HEK293 (cell line): ENCODE data around the gene NFATC1.

Experiments used
- CTCF ChIA-PET: fragments of 350-600 bp; formaldehyde crosslinking; extraction: SDS; loops from one replicate; lab custom pipeline; 2021; ENCODE audit warnings: antibody characterized with exemption; lab: Yijun Ruan, JAX
- POLR2A ChIA-PET: fragments of 300-600 bp; formaldehyde crosslinking; extraction: SDS; loops from one replicate; lab custom pipeline; 2020; ENCODE audit warnings: antibody characterized with exemption, inconsistent platforms; lab: Yijun Ruan, JAX
- H3K27ac ChIP-seq: fragments of 200-500 bp; sonication (Bioruptor generic); 2 replicates; pipeline ENCODE4 v1.5.1; 2014; ENCODE audit warnings: low read depth, low read length, control low read depth, inconsistent platforms; ENCODE audit errors: extremely low read depth
- H3K36me3 ChIP-seq, 2 experiments: fragments of 200-500 bp in 1 of 2; sonication (Bioruptor generic) in 1 of 2; 1 replicate in 1 of 2; 2 replicates in 1 of 2; pipeline ENCODE4 v1.5.1; 2014 to 2017; ENCODE audit warnings: inconsistent platforms in 2 of 2, low read length in 2 of 2; ENCODE audit not compliant: control insufficient read depth in 2 of 2, insufficient read depth in 1 of 2
- H3K4me1 ChIP-seq: fragments of 200-500 bp; sonication (Bioruptor generic); 2 replicates; pipeline ENCODE4 v1.5.1; 2014; ENCODE audit warnings: mild to moderate bottlenecking, low read length, inconsistent platforms; ENCODE audit not compliant: control insufficient read depth, insufficient read depth
- H3K4me3 ChIP-seq: 2 replicates; pipeline ENCODE4 v1.5.1; 2011; ENCODE audit warnings: low read depth, mild to moderate bottlenecking, control low read depth, low read length, moderate library complexity
- H3K9me3 ChIP-seq: fragments of 200-500 bp; sonication (Bioruptor generic); 2 replicates; pipeline ENCODE4 v1.5.1; 2014; ENCODE audit warnings: low read depth, low read length, inconsistent platforms; ENCODE audit not compliant: control insufficient read depth, insufficient read depth
- EGR2 ChIP-seq: fragments of 450-650 bp; formaldehyde crosslinking; IDR thresholded peaks from 2 replicates; pipeline ENCODE4 v1.5.1; 2016; ENCODE audit warnings: low read depth, missing biosample characterization, missing genetic modification characterization
- GLIS2 ChIP-seq: fragments of 450-650 bp; formaldehyde crosslinking; IDR thresholded peaks from 2 replicates; pipeline ENCODE4 v1.5.1; 2016; ENCODE audit warnings: missing biosample characterization, missing genetic modification characterization
- PRDM6 ChIP-seq: fragments of 450-650 bp; formaldehyde crosslinking; IDR thresholded peaks from 2 replicates; pipeline ENCODE4 v1.5.1; 2017; ENCODE audit warnings: missing biosample characterization, missing genetic modification characterization
- ZBTB48 ChIP-seq: fragments of 450-650 bp; formaldehyde crosslinking; IDR thresholded peaks from 2 replicates; pipeline ENCODE4 v1.5.1; 2016; ENCODE audit warnings: missing biosample characterization, missing genetic modification characterization
- ZFHX2 ChIP-seq: fragments of 450-650 bp; formaldehyde crosslinking; conservative IDR thresholded peaks from 2 replicates; pipeline ENCODE4 v1.5.1; 2016; ENCODE audit warnings: missing biosample characterization, missing genetic modification characterization
- ZFP37 ChIP-seq: fragments of 450-650 bp; formaldehyde crosslinking; IDR thresholded peaks from 2 replicates; pipeline ENCODE4 v1.5.1; 2016; ENCODE audit warnings: missing biosample characterization, missing genetic modification characterization
- ZFP69B ChIP-seq: fragments of 450-650 bp; formaldehyde crosslinking; IDR thresholded peaks from 2 replicates; pipeline ENCODE4 v1.5.1; 2016; ENCODE audit warnings: missing biosample characterization, missing genetic modification characterization
- ZIC2 ChIP-seq: fragments of 450-650 bp; formaldehyde crosslinking; IDR thresholded peaks from 2 replicates; pipeline ENCODE4 v1.5.1; 2016; ENCODE audit warnings: missing biosample characterization, missing genetic modification characterization
- ZNF133 ChIP-seq: fragments of 450-650 bp; formaldehyde crosslinking; IDR thresholded peaks from 2 replicates; pipeline ENCODE4 v1.5.1; 2016; ENCODE audit warnings: missing biosample characterization, missing genetic modification characterization
- ZNF148 ChIP-seq: fragments of 450-650 bp; formaldehyde crosslinking; IDR thresholded peaks from 2 replicates; pipeline ENCODE4 v1.5.0; 2017; ENCODE audit warnings: missing biosample characterization, missing genetic modification characterization, borderline replicate concordance
- ZNF19 ChIP-seq: fragments of 450-650 bp; formaldehyde crosslinking; IDR thresholded peaks from 2 replicates; pipeline ENCODE4; 2016; ENCODE audit warnings: missing biosample characterization, missing genetic modification characterization, low read depth
- ZNF391 ChIP-seq: fragments of 450-650 bp; formaldehyde crosslinking; IDR thresholded peaks from 2 replicates; pipeline ENCODE4 v1.5.1; 2016; ENCODE audit warnings: low read depth, missing biosample characterization, missing genetic modification characterization, borderline replicate concordance
- ZNF404 ChIP-seq: fragments of 450-650 bp; formaldehyde crosslinking; IDR thresholded peaks from 2 replicates; pipeline ENCODE4 v1.5.1; 2017; ENCODE audit warnings: missing biosample characterization, missing genetic modification characterization
- ZNF514 ChIP-seq: fragments of 450-650 bp; formaldehyde crosslinking; IDR thresholded peaks from 2 replicates; pipeline ENCODE4 v1.5.1; 2016; ENCODE audit warnings: missing biosample characterization, missing genetic modification characterization
- ZNF76 ChIP-seq: fragments of 450-650 bp; formaldehyde crosslinking; IDR thresholded peaks from 2 replicates; pipeline ENCODE4; 2016; ENCODE audit warnings: low read depth, missing biosample characterization, missing genetic modification characterization, borderline replicate concordance
- ZNF777 ChIP-seq: fragments of 450-650 bp; formaldehyde crosslinking; IDR thresholded peaks from 2 replicates; pipeline ENCODE4 v1.5.1; 2017; ENCODE audit warnings: missing biosample characterization, missing genetic modification characterization, borderline replicate concordance
- ZSCAN16 ChIP-seq: fragments of 450-650 bp; formaldehyde crosslinking; IDR thresholded peaks from 2 replicates; pipeline ENCODE4 v1.5.1; 2016; ENCODE audit warnings: missing biosample characterization, missing genetic modification characterization
- ZXDB ChIP-seq: fragments of 450-650 bp; formaldehyde crosslinking; IDR thresholded peaks from 2 replicates; pipeline ENCODE4 v1.5.1; 2016; ENCODE audit warnings: missing biosample characterization, missing genetic modification characterization
- TF ChIP-seq, protein P1 (sequence below): fragments of 450-650 bp; formaldehyde crosslinking; IDR thresholded peaks from 2 replicates; pipeline ENCODE4 v1.5.1; 2016; ENCODE audit warnings: missing biosample characterization, missing genetic modification characterization

NFATC1 gene

DNA sequence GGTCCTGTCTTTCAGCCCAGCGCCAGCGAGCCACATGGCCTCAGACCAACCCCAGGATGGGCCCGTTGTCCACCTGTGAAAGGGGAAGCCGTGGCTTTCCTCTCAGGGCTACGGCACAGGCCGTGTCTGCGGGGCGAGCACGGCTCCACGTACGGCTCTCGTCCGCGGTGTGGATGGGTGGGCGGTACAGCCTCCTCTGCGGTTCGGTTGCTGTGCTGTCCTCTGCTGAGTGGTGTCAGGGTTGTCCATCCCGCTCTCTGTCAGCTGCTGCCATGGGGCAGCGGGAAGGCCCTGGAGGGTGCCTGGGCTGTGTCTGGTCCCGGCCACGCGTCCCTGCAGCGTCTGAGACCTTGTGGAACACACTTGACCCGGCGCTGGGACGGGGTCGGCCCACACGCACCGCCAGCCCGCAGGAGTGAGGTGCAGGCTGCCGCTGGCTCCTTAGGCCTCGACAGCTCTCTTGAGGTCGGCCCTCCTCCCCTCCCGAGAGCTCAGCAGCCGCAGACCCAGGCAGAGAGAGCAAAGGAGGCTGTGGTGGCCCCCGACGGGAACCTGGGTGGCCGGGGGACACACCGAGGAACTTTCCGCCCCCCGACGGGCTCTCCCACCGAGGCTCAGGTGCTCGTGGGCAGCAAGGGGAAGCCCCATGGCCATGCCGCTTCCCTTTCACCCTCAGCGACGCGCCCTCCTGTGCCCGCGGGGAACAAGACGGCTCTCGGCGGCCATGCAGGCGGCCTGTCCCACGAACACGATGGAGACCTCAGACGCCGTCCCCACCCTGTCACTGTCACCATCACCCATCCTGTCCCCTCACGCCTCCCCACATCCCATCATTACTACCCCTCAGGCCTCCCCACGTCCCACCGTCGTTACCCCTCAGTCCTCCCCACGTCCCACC lies 128.7 kb downstream of the NFATC1 start:
- TF ChIP-seq ZFHX2 (tag by site-specific recombination): 0 out of 2 replicates have a peak, but pooled peaks have one; percentile 2
- no peak for TF ChIP-seq ZNF404
- no peak for TF ChIP-seq ZNF391 (tag by site-specific recombination)
- H3K9me3 ChIP-seq: no peaks in the 10 kb centered on the region
- ChIA-PET CTCF (interaction anchor here (0.6 to 2.7 kb wide), 2 partner anchors 145 to 289 kb away, joined by 3 to 10 read pairs; no protein-coding TSS in a partner anchor), POLR2A (no interaction called here)
- no peak overlapping the region for H3K4me3 ChIP-seq
- H3K27ac ChIP-seq: no peak overlapping the region
- peaks cover 0 to 15% of the 10 kb centered on the region in 2 experiments; a peak in 1 of 3 replicates for H3K36me3 ChIP-seq
- H3K4me1 ChIP-seq: no peaks in the 10 kb centered on the region

DNA sequence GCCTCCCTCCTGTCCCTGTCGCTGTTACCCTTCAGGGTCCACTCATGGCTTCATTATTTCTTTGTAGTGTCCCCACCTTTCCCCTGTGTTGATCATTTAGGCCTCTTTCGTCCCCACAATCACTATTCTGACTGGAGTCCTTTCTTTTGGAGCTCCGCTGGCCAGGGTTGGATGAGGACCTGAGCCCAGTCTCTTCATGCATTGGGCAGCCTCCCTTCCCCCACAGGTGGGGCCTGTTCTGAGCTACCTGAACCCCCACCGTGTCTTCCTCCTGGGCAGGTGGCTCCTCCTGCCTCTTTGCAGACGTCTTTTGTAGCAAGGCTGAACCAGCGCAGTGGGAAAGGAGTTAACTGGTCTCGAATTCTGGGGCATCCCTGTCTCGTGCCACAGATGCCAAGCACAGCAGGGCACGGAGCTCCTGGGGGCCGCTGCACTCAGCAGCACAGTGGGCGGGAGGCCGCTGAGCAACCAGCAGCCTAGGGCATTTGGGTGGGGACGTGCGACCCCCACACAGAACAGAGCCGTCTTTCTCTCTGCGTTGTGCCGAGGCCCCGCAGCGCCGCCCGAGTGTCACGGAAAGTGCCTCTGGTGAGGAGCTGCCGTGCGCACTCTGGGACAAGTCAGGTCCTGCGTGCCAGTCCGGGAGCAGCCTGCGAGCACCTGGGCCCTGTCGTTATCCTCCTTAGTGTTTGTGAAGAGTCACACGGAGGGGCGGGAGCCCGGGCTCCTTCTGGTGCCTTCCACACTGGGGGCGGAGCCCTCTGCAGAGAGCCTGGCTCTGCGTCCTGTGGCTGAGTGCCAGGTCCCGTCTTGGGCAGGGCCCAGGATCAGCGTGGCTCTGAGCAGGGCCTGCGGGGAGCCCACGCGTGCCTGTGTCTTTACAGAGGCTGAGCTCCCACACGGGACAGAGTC lies 130.1 kb downstream of the NFATC1 start:
- Histone ChIP-seq H3K27ac (no peak overlapping the region), H3K4me1 (no peaks in the 10 kb centered on the region), H3K4me3 (no peak overlapping the region), H3K36me3 (peaks cover 0 to 16% of the 10 kb centered on the region in 2 experiments; a peak in 1 of 3 replicates), H3K9me3 (no peaks in the 10 kb centered on the region)
- CTCF ChIA-PET: interaction anchor here (0.6 to 8.9 kb wide), 2 partner anchors 146 to 356 kb away, joined by 4 to 139 read pairs; no protein-coding TSS in a partner anchor
- POLR2A ChIA-PET: no interaction called here
- no peak for TF ChIP-seq ZFP69B (tag by site-specific recombination)
- no peak for TF ChIP-seq ZNF133 (tag by site-specific recombination)
- TF ChIP-seq ZBTB48 (tag by site-specific recombination): no peak
- no peak for TF ChIP-seq PRDM6
- no peak for TF ChIP-seq ZSCAN16 (tag by site-specific recombination)
- TF ChIP-seq ZXDB (tag by site-specific recombination): no peak
- no peak for TF ChIP-seq EGR2 (tag by site-specific recombination)
- TF ChIP-seq ZFHX2 (tag by site-specific recombination): 0 out of 2 replicates have a peak, but pooled peaks have one; percentile 24
- TF ChIP-seq ZNF76 (tag by site-specific recombination): no peak
- 0 out of 2 replicates have a peak, but pooled peaks have one; percentile 21 for TF ChIP-seq ZIC2
- TF ChIP-seq, all 188 proteins: peak for 2

- Histone ChIP-seq H3K36me3 (peaks cover 0 to 16% of the 10 kb centered on the region in 2 experiments; a peak in 1 of 3 replicates), H3K27ac (no peak overlapping the region), H3K4me3 (no peak overlapping the region), H3K9me3 (no peaks in the 10 kb centered on the region), H3K4me1 (no peaks in the 10 kb centered on the region)
- POLR2A ChIA-PET: no interaction called here
- CTCF ChIA-PET: interaction anchor here (0.7 to 8.9 kb wide), 3 partner anchors 116 to 147 kb away, joined by 4 to 139 read pairs (median 4); no protein-coding TSS in a partner anchor
- no peak for TF ChIP-seq EGR2 (tag by site-specific recombination)
- no peak for TF ChIP-seq ZNF148 (tag by site-specific recombination)
- no peak for TF ChIP-seq GLIS2
- TF ChIP-seq ZNF19 (tag by site-specific recombination): no peak
- no peak for TF ChIP-seq ZFP37
- TF ChIP-seq, protein P1, sequence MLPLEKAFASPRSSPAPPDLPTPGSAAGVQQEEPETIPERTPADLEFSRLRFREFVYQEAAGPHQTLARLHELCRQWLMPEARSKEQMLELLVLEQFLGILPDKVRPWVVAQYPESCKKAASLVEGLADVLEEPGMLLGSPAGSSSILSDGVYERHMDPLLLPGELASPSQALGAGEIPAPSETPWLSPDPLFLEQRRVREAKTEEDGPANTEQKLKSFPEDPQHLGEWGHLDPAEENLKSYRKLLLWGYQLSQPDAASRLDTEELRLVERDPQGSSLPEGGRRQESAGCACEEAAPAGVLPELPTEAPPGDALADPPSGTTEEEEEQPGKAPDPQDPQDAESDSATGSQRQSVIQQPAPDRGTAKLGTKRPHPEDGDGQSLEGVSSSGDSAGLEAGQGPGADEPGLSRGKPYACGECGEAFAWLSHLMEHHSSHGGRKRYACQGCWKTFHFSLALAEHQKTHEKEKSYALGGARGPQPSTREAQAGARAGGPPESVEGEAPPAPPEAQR (tag by site-specific recombination): no peak
- TF ChIP-seq ZNF514: no peak
- no peak for TF ChIP-seq ZNF777
Measured at GRCh38 chr18:79526468-79527460, 131.0 kb downstream of the NFATC1 start.
